Activated T-cell treated with anti-CD3 and anti-CD28 coated beads, Interleukin-2, amount 50 U/mL, for 72 hours (primary cell): ENCODE results near the gene HERC4. TPM values are rescaled to one million over a fixed set of nuclear protein-coding genes. Genes with fewer than 3 reads are reported as not detected.

Source experiments
- ATAC-seq, 2 donors: fragments of 150-1000 bp; cut with Tn5 transposase; replicated peaks in 1 of 2; 2 replicates each; pipeline ENCODE4 v1.10.0; 2021; ENCODE audit warnings: moderate library complexity in 2 of 2, mild to moderate bottlenecking in 1 of 2
- DNase-seq, 2 donors: peaks; one replicate each; pipeline ENCODE4 v3.0.0; 2021 to 2022; ENCODE audit warnings: mixed read lengths in 1 of 2
- H3K27ac Mint-ChIP-seq: one replicate; pipeline ENCODE4 v1.8.0; 2022; ENCODE audit warnings: mild to moderate bottlenecking, moderate library complexity, mixed read lengths
- H3K27me3 Mint-ChIP-seq: one replicate; pipeline ENCODE4 v1.8.0; 2022; ENCODE audit warnings: low read depth, mixed read lengths
- H3K36me3 Mint-ChIP-seq, 2 donors: one replicate each; pipeline ENCODE4 v1.8.0; 2022; ENCODE audit warnings: mixed read lengths in 2 of 2, mild to moderate bottlenecking in 1 of 2; ENCODE audit not compliant: insufficient read depth in 2 of 2
- H3K4me1 Mint-ChIP-seq: one replicate; pipeline ENCODE4 v1.8.0; 2022; ENCODE audit warnings: low read depth, mixed read lengths
- H3K4me3 Mint-ChIP-seq, 2 donors: one replicate each; pipeline ENCODE4 v1.8.0; 2022; ENCODE audit warnings: mild to moderate bottlenecking in 2 of 2, mixed read lengths in 2 of 2, moderate library complexity in 2 of 2
- H3K9me3 Mint-ChIP-seq, 2 donors: one replicate each; pipeline ENCODE4 v1.8.0; 2022; ENCODE audit warnings: mixed read lengths in 2 of 2
- total RNA-seq, 2 donors: library from RNA; stranded (reverse); gene quantifications; one replicate each; pipeline ENCODE4 v1.2.3, GENCODE V29; 2022

The HERC4 gene, protein sequence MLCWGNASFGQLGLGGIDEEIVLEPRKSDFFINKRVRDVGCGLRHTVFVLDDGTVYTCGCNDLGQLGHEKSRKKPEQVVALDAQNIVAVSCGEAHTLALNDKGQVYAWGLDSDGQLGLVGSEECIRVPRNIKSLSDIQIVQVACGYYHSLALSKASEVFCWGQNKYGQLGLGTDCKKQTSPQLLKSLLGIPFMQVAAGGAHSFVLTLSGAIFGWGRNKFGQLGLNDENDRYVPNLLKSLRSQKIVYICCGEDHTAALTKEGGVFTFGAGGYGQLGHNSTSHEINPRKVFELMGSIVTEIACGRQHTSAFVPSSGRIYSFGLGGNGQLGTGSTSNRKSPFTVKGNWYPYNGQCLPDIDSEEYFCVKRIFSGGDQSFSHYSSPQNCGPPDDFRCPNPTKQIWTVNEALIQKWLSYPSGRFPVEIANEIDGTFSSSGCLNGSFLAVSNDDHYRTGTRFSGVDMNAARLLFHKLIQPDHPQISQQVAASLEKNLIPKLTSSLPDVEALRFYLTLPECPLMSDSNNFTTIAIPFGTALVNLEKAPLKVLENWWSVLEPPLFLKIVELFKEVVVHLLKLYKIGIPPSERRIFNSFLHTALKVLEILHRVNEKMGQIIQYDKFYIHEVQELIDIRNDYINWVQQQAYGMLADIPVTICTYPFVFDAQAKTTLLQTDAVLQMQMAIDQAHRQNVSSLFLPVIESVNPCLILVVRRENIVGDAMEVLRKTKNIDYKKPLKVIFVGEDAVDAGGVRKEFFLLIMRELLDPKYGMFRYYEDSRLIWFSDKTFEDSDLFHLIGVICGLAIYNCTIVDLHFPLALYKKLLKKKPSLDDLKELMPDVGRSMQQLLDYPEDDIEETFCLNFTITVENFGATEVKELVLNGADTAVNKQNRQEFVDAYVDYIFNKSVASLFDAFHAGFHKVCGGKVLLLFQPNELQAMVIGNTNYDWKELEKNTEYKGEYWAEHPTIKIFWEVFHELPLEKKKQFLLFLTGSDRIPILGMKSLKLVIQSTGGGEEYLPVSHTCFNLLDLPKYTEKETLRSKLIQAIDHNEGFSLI
- 10 to 100 TPM; 73.5 to 85.6 TPM for total RNA-seq

- DNase-seq = peak; percentile 91
- Mint-ChIP-seq H3K27me3 (no peaks in the 10 kb centered on the region), H3K4me3 (peak within 1 kb of the TSS; percentile 94 to 97), H3K9me3 (no peaks in the 10 kb centered on the region), H3K36me3 (peaks cover 4 to 7% of the 10 kb centered on the region in 2 donors), H3K27ac (peak within 1 kb of the TSS; percentile 97), H3K4me1 (peaks cover 48% of the 10 kb centered on the region)
- ATAC-seq = peak; percentile 91
Measured at GRCh38 chr10:68074775-68075549, at the start of gene HERC4. TSS of gene HERC4 (minus strand) at chr10:68075283. CDS start at chr10:68073108, 2,175 bp downstream.

DNA sequence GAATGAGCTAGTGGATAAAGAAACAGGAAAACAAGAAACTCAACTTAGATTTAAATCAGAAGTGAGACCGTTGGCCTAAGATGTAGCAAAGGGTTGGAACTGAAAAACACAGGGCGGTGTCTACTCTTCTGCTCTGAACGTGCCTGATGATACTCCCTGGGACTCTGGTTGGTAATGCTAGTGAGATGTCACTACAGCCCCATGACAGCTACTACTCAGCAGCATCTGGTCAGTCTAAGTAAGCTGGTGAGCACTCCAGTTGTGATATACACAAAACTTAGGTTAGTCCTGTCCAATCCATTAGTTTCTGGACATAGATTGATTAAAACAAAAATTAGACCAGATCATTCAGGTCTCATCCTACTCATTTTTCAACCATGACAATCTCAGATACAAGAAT lies 49.6 kb upstream of the HERC4 start:
- Mint-ChIP-seq H3K4me3 (no peak overlapping the region), H3K27me3 (no peaks in the 10 kb centered on the region), H3K9me3 (no peaks in the 10 kb centered on the region), H3K4me1 (no peaks in the 10 kb centered on the region), H3K36me3 (no peaks in the 10 kb centered on the region), H3K27ac (no peak overlapping the region)
- ATAC-seq (no peak), DNase-seq (no peak)

DNA sequence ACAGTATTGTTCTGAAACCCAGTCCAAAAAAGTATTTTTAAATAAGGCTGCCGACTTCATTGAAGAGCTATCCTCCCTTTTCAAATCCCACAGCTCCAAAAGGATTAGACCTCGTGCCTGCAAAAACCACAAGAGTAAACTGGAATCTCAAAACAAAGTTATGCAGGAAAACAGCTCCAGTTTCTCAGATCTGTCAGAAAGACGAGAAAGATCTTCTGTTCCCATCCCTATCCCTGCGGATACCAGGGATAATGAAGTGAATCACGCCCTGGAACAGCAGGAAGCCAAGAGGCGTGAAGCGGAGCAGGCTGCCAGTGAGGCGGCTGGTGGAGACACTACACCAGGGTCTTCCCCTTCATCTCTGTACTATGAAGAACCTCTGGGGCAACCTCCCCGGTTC lies 46.8 kb upstream of the HERC4 start:
- Mint-ChIP-seq H3K4me3 (no peak overlapping the region), H3K27me3 (peaks cover 6% of the 10 kb centered on the region), H3K27ac (no peak overlapping the region), H3K9me3 (no peaks in the 10 kb centered on the region), H3K4me1 (no peaks in the 10 kb centered on the region), H3K36me3 (no peaks in the 10 kb centered on the region)
- no peak for DNase-seq
- no peak for ATAC-seq

DNA sequence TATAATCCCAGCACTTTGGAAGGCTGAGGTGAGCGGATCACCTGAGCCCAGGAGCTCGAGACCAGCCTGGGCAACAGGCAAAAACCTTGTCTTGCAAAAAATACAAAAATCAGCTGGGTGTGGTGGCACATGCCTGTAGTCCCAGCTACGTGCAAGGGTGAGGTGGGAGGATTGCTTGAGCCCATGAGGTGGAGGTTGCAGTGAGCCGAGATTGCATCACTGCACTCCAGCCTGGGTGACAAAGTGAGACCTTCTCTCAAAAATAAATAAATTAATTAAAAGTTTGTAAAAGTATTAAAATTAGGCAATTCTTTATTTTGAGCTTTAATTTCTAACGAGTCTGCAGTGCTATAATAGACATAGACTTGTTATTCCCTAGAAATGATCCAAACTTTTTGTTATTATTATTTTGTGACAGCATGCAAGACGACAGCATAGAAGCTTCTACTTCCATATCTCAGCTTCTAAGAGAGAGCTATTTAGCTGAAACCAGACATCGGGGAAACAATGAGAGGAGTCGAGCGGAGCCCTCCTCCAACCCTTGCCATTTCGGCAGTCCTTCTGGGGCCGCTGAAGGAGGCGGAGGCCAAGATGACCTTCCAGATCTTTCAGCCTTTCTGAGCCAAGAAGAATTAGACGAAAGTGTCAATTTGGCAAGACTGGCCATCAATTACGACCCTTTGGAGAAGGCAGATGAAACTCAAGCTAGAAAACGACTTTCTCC lies 46.1 kb upstream of the HERC4 start:
- Mint-ChIP-seq H3K36me3 (no peaks in the 10 kb centered on the region), H3K27ac (no peak overlapping the region), H3K4me1 (no peaks in the 10 kb centered on the region), H3K9me3 (no peaks in the 10 kb centered on the region), H3K27me3 (peaks cover 6% of the 10 kb centered on the region), H3K4me3 (no peak overlapping the region)
- DNase-seq (no peak), ATAC-seq (no peak)

DNA sequence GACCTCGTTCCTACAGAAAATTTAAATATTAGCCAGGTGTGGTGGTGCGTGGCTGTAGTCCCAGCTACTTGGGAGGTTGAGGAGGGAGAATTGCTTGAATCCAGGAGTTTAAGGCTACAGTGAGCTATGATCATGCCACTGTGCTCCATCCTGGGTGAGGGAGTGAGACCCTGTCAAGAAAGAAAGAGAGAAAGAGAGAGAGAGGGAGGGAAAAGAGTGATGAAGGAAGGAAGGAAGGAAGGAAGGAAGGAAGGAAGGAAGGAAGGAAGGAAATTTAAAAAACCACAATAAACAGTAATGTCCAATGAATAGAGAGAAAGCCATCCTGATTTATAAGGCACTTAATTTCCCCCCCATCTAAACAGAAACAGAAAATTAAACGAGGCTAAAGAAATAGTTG lies 43.6 kb upstream of the HERC4 start:
- no peak overlapping the region for H3K4me3 Mint-ChIP-seq
- H3K4me1 Mint-ChIP-seq = no peaks in the 10 kb centered on the region
- H3K9me3 Mint-ChIP-seq = no peaks in the 10 kb centered on the region
- DNase-seq = no peak
- H3K36me3 Mint-ChIP-seq = no peaks in the 10 kb centered on the region
- H3K27me3 Mint-ChIP-seq = peaks cover 10% of the 10 kb centered on the region
- H3K27ac Mint-ChIP-seq = no peak overlapping the region
- ATAC-seq = no peak

DNA sequence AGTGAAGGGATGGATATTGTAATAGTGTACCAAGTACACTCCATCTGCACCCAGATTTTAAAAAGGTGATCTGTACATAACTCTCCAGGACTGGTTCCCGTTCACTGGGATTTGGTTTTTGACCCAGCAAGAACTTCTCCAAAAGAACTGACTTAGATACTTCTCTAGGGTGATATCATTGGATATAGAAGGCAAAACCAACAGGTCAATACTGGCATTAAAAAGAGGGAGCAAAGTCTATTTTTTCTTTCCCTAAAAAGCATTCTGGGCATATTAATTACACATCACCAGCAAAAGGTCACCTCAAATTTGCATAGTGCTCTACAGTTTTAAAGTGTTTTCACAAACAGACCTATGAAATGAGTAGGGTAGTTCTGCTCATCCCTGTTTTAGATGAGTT lies 37.8 kb upstream of the HERC4 start:
- Mint-ChIP-seq H3K4me3 (no peak overlapping the region), H3K36me3 (no peaks in the 10 kb centered on the region), H3K27ac (no peak overlapping the region), H3K4me1 (no peaks in the 10 kb centered on the region), H3K9me3 (no peaks in the 10 kb centered on the region), H3K27me3 (peaks cover 5% of the 10 kb centered on the region)
- DNase-seq (no peak), ATAC-seq (no peak)

DNA sequence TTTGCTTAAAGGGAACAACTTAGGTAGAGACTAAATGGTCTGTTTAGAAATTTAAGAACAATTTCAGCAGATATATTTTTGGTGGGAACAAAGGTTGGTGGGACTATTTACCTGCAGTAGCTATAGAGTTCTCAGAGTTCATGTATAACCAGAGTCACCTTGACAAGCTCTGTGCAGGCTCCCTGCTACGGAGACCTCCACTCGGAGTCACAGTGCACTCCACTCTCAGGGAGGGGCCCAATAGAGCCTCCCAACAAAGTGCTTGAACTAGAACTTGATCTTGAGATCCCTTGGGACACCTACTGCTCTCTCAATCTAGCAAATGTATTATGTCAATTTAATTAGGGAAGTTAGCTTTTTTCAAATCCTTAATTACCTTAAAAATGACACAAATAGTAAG lies 36.5 kb upstream of the HERC4 start:
- H3K27ac Mint-ChIP-seq = no peak overlapping the region
- DNase-seq = no peak
- no peaks in the 10 kb centered on the region for H3K4me1 Mint-ChIP-seq

DNA sequence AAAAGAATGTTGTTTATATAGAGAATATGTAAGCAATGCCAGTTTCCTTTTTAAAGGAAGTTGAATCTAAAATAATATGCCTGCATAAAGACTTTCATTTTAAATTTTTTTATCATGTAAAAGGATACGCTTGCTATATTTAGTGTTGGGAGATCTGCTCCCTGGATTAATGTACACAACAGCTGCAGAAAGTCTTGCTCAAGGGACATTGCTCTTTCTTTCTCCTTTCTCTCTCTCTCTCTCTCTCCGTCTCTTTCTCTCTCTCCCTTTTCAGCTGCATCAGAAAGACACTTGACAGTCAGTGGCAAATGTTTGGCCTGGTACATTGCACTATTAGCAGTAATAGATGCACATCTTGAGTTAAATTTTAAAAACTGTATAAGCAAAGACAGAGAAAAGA lies 34.9 kb upstream of the HERC4 start:
- H3K9me3 Mint-ChIP-seq = no peaks in the 10 kb centered on the region
- no peak overlapping the region for H3K27ac Mint-ChIP-seq
- ATAC-seq (no peak), DNase-seq (no peak)
- H3K27me3 Mint-ChIP-seq = no peaks in the 10 kb centered on the region
- H3K4me3 Mint-ChIP-seq = no peak overlapping the region
- H3K36me3 Mint-ChIP-seq = no peaks in the 10 kb centered on the region
- no peaks in the 10 kb centered on the region for H3K4me1 Mint-ChIP-seq

More for the DNA sequence above, 36.5 kb upstream of the HERC4 start:
- Mint-ChIP-seq H3K36me3 (no peaks in the 10 kb centered on the region), H3K27me3 (peaks cover 5% of the 10 kb centered on the region), H3K9me3 (no peaks in the 10 kb centered on the region), H3K4me3 (no peak overlapping the region)
- no peak for ATAC-seq

GRCh38 chr10:68109331-68109730 lies 34.2 kb upstream of the HERC4 start, which contains the start of gene MYPN:
TSS of gene MYPN (plus strand) at chr10:68109488. CDS start at chr10:68121439, 11,951 bp downstream.
- DNase-seq (no peak), ATAC-seq (no peak)
- H3K27me3 Mint-ChIP-seq = no peaks in the 10 kb centered on the region
- H3K36me3 Mint-ChIP-seq = no peaks in the 10 kb centered on the region
- no peak within 1 kb of the TSS for H3K27ac Mint-ChIP-seq
- H3K4me1 Mint-ChIP-seq = no peaks in the 10 kb centered on the region
- H3K4me3 Mint-ChIP-seq = no peak within 1 kb of the TSS
- H3K9me3 Mint-ChIP-seq = no peaks in the 10 kb centered on the region

- ATAC-seq (no peak), DNase-seq (no peak)
- Mint-ChIP-seq H3K36me3 (no peaks in the 10 kb centered on the region), H3K9me3 (no peaks in the 10 kb centered on the region), H3K27ac (no peak overlapping the region), H3K27me3 (no peaks in the 10 kb centered on the region), H3K4me1 (no peaks in the 10 kb centered on the region), H3K4me3 (no peak overlapping the region)
Measured at GRCh38 chr10:68108653-68109052, 33.6 kb upstream of the HERC4 start.

DNA sequence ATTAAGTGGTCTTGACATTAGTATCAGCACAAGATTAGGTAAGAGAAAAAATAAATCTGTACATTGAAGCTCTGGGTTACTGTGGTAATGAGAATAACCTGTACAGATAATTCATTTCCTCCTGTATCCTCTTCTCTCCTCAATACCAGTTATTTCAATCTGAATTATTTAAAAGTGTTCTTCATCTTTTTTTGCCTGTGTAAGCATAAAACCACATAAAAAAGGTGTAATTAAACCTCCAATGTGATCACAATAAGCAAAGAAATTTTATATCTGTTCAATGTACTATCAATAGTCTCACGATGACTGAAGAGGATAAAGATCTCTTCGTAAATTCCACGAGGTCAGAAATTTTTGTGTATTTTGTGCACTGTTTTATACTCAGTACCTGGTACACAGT lies 33.0 kb upstream of the HERC4 start:
- DNase-seq = no peak
- no peaks in the 10 kb centered on the region for H3K4me1 Mint-ChIP-seq
- H3K4me3 Mint-ChIP-seq = no peak overlapping the region
- H3K9me3 Mint-ChIP-seq = no peaks in the 10 kb centered on the region
- H3K27me3 Mint-ChIP-seq = no peaks in the 10 kb centered on the region
- no peak overlapping the region for H3K27ac Mint-ChIP-seq
- ATAC-seq = no peak
- no peaks in the 10 kb centered on the region for H3K36me3 Mint-ChIP-seq

- ATAC-seq = no peak
- Mint-ChIP-seq H3K4me1 (no peaks in the 10 kb centered on the region), H3K27me3 (no peaks in the 10 kb centered on the region), H3K9me3 (no peaks in the 10 kb centered on the region), H3K36me3 (no peaks in the 10 kb centered on the region), H3K27ac (no peak overlapping the region), H3K4me3 (no peak overlapping the region)
- DNase-seq = no peak
Measured at GRCh38 chr10:68107651-68108050, 32.6 kb upstream of the HERC4 start.
